Measurements from ENCODE around the gene MYO1A. TPM values are rescaled to one million over a fixed set of nuclear protein-coding genes. Genes with fewer than 3 reads are reported as not detected.

The MYO1A gene
- total RNA-seq, 2 experiments from 2014 or later, result 0.61 to 0.97 TPM

DNA sequence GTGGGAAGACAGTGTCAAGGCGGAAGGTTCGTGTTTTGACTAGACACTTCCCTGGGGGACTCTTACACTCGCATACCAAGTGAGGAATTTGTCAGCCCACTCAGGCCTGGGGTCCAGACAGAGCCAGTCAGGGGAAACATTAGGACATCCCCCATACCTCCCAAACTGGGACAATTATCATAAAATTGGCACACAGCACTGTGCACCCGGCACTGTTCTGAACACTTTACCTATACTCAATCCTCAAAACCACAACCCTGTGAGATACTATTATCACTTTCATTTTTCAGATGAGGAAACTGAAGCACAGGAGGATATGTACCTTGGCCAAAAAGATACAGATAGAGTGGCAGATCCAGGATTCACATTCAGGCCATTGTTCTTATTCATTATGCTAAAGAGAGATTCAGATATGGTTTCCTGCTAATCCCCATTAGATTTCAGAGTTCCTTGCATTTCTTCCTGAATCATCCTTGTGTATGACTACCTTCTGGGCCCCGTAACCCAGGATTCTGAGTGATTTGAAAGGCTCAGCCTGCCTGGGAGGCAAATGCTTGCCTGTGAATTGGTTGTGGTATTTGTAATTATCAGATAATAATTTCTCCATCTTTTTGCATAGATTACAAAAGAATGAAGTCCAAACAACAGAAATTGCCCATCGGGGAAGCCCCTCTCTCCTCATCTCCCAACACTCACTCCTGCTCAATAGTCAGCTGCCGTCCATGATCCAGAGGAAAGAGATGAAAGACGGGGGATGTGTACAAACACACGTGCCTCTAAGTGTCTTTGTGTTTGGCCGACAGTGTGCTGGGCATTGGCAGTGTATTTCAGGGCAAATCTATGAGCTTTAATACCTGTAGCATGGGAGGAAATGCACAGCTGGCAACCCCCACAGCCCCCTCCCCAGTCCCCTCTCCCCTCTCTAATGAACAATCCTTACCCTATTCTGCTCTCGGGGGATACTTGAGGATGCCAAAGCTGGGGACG, 38.2 kb downstream of the MYO1A start:
- DNase-seq, result peak; percentile 49
- intact Hi-C loops (cut with micrococcal nuclease), result no loop called here
- no peaks in the 10 kb centered on the region for H3K9me3 Mint-ChIP-seq
- H3K4me1 Mint-ChIP-seq (ENCODE audit: low read depth), result peaks cover 46% of the 10 kb centered on the region
- CTCF ChIA-PET, result interaction anchor here (0.8 to 13.7 kb wide), 13 partner anchors 10 to 161 kb away, joined by 3 to 206 read pairs (median 4); partner anchors contain the start of gene STAT6
- H3K27ac Mint-ChIP-seq, result peak overlapping the region; percentile 53
- peak overlapping the region; percentile 18 for H3K4me3 Mint-ChIP-seq
- POLR2A ChIA-PET, result interaction anchor here (1.7 kb wide), 1 partner anchor 100 kb away, joined by 5 read pairs; no protein-coding TSS in a partner anchor
- H3K27me3 Mint-ChIP-seq, result peaks cover 4% of the 10 kb centered on the region
- no peaks in the 10 kb centered on the region for H3K36me3 Mint-ChIP-seq

DNA sequence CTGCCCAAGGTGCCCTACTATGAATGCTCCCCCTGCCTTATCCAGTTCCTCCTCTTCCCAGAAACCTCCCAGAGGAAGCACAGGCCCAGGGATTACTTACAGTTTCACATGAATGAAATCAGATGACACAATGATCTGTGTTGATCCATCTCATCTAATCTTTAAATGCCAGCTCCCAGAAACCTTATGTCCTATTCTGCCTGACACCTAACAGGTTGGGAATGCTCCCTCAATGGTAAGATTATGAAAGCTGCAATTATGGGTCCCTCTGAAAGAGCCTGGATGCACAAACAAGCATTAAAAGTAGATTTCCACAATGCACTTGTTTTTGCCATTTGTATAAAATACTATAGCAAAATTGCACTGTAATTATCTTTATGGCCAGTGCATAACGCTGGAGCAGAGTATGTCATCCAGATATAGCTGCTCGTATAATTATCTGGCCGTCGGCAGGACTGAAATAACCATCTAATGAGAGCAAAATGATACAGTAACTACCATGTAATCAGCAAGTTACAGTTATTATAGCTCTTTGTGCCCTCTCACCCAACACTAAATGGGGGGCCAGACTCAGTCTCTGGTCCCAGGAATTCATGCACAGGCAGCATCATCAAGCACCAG, 39.2 kb downstream of the MYO1A start:
- Mint-ChIP-seq H3K9me3 (no peaks in the 10 kb centered on the region), H3K27ac (no peak overlapping the region), H3K27me3 (peaks cover 4% of the 10 kb centered on the region), H3K4me3 (no peak overlapping the region), H3K4me1 (ENCODE audit: low read depth) (peaks cover 49% of the 10 kb centered on the region), H3K36me3 (no peaks in the 10 kb centered on the region)
- ChIA-PET POLR2A (interaction anchor here (0.5 to 1.7 kb wide), 3 partner anchors 52 to 101 kb away, joined by 3 to 5 read pairs (median 5); partner anchors contain the start of gene STAT6), CTCF (interaction anchor here (0.8 to 13.7 kb wide), 14 partner anchors 10 to 162 kb away, joined by 3 to 206 read pairs (median 4); partner anchors contain the start of gene STAT6)
- no peak for DNase-seq
- intact Hi-C loops (cut with micrococcal nuclease), result no loop called here

GRCh38 chr12:57009949-57010626, 39.8 kb downstream of the MYO1A start:
- CTCF ChIA-PET, result interaction anchor here (0.9 to 13.7 kb wide), 8 partner anchors 9 to 102 kb away, joined by 3 to 206 read pairs (median 5); partner anchors contain the start of gene STAT6
- POLR2A ChIA-PET, result interaction anchor here (0.7 to 1.7 kb wide), 2 partner anchors 101 to 102 kb away, joined by 5 read pairs; partner anchors contain the start of gene STAT6
- no peak for DNase-seq
- H3K9me3 Mint-ChIP-seq, result no peaks in the 10 kb centered on the region
- peaks cover 4% of the 10 kb centered on the region for H3K27me3 Mint-ChIP-seq
- intact Hi-C loops (cut with micrococcal nuclease), result loop anchor here (2.0 kb wide), 2 partner anchors 157 to 173 kb away; no protein-coding TSS in a partner anchor
- peaks cover 56% of the 10 kb centered on the region for H3K4me1 Mint-ChIP-seq (ENCODE audit: low read depth)
- H3K4me3 Mint-ChIP-seq, result no peak overlapping the region
- H3K36me3 Mint-ChIP-seq, result no peaks in the 10 kb centered on the region
- H3K27ac Mint-ChIP-seq, result no peak overlapping the region

DNA sequence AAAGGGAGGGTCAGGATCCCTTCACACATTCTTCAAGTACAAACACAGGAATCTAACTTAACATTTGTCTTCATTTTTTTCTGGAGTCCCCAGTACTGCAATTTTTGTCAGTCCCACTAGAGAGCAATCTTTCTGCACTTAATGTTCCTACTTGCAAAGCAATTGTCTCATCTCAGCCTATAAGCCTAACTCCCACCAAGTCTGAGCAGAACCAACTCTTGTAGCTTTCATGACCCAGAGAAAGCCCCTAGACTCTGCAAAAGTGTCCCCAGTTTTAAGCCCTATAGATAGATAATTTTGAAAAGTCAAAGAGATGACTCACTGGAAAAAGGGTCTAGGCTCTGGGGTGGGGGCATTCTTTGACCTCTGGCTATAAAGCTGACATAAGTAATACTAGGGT, 41.8 kb downstream of the MYO1A start:
- no peak for DNase-seq
- Mint-ChIP-seq H3K27me3 (no peaks in the 10 kb centered on the region), H3K4me3 (no peak overlapping the region), H3K27ac (peak overlapping the region; percentile 65), H3K36me3 (peaks cover 11% of the 10 kb centered on the region), H3K4me1 (ENCODE audit: low read depth) (peaks cover 66% of the 10 kb centered on the region), H3K9me3 (no peaks in the 10 kb centered on the region)
- intact Hi-C loops (cut with micrococcal nuclease), result loop anchor here (1.0 to 2.0 kb wide), 6 partner anchors 39 to 175 kb away; no protein-coding TSS in a partner anchor
- POLR2A ChIA-PET, result interaction anchor here (3.4 kb wide), 1 partner anchor 104 kb away, joined by 11 read pairs; no protein-coding TSS in a partner anchor
- CTCF ChIA-PET, result interaction anchor here (0.8 to 13.7 kb wide), 18 partner anchors 9 to 175 kb away, joined by 3 to 206 read pairs (median 6); partner anchors contain the start of genes NEMP1 and STAT6

DNA sequence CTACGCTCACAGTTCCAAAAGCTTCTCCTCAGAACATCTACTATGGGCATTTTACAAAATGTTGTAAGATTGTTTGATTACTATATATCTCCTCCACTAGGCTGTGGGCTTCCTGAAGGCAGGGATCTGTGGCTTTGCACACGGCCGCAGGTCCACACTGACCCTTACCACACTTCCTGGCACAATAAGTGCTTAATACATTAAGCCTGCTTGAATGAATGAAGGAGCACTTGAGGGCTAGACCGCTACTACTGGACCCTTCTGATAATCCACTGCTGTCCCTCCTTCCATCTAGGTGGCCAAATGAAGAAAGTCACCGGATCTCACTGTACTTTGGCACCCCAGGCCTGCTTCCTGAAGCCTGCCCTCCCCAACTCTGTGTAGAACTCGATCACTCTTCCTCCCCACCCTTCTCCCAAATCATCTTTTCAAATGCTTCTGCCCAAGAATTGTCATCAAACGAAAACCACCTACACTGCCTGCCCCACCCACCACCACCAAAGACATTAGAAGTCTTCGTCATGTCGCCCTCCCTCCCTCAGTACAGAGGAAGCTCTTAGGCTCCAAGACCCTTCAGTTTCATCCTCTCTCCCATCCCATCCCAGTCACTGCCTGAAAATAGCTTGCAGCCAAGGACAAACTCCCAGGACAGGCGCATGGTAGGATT, 43.0 kb downstream of the MYO1A start:
- Mint-ChIP-seq H3K36me3 (peaks cover 19% of the 10 kb centered on the region), H3K27ac (peak overlapping the region; percentile 65), H3K4me3 (peak overlapping the region; percentile 75), H3K9me3 (no peaks in the 10 kb centered on the region), H3K4me1 (ENCODE audit: low read depth) (peaks cover 63% of the 10 kb centered on the region), H3K27me3 (no peaks in the 10 kb centered on the region)
- intact Hi-C loops (cut with micrococcal nuclease), result loop anchor here (1.0 kb wide), 1 partner anchor 8 kb away; no protein-coding TSS in a partner anchor
- ChIA-PET CTCF (interaction anchor here (0.6 to 13.7 kb wide), 18 partner anchors 8 to 253 kb away, joined by 3 to 206 read pairs (median 6); partner anchors contain the start of genes LRP1, MYO1A, NEMP1 and STAT6), POLR2A (interaction anchor here (3.4 kb wide), 1 partner anchor 105 kb away, joined by 11 read pairs; no protein-coding TSS in a partner anchor)
- peak; percentile 33 for DNase-seq

DNA sequence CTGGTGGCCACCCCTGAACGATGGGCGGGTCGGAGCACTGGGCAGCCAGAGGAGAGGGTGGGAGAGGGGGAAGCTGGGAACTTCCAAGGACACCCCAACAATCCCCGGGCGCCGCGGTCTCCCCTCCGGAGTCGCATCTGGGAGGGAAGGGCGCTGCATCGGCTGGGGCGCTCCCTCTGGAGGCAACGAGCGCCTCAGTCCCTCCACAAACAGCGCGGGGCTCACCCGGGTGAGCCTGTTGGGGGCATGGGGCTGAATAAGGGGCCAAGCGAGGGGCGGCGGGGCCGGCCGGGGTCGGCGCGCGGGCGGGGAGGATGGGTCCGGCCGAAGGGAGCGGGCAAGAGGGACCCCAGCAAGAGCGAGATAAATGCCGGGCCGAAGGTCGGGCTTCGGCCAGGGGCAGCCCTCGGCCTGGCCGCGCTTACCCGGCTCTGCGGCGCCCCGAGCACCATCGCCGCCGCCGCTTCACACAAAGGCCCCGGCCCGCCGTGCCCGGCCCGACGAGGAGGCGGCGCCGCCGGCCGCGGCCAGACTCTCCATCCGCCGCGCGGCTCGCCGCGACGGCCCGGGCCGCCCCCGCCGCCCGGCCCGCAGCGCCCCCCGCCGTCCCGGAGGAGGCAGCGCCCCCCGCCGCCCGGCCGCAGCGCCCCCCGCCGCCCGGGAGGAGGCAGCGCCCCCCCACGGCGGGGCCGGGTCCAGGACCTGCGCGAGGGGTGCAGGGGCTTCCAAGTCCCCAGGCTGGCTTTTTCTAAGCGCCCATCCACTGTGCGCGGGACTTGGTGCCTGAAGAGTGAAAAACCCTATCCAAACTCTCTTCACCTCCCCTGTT, 43.7 kb downstream of the MYO1A start, which contains the start of gene ZBTB39:
Gene ZBTB39 (minus strand): TSS at position 567 of the 829 bp plus-strand sequence. CDS start 1,629 bp downstream, outside the sequence.
- H3K27me3 Mint-ChIP-seq, result no peaks in the 10 kb centered on the region
- intact Hi-C loops (cut with micrococcal nuclease), result no loop called here
- ChIA-PET CTCF (interaction anchor here (0.6 to 13.7 kb wide), 15 partner anchors 13 to 253 kb away, joined by 3 to 206 read pairs (median 5); partner anchors contain the start of genes LRP1, MYO1A and STAT6), POLR2A (interaction anchor here (0.8 to 3.4 kb wide), 2 partner anchors 103 to 106 kb away, joined by 3 to 11 read pairs; no protein-coding TSS in a partner anchor)
- peaks cover 63% of the 10 kb centered on the region for H3K4me1 Mint-ChIP-seq (ENCODE audit: low read depth)
- DNase-seq, result peak; percentile 68
- H3K4me3 Mint-ChIP-seq, result peak within 1 kb of the TSS; percentile 91
- peaks cover 25% of the 10 kb centered on the region for H3K36me3 Mint-ChIP-seq
- peak within 1 kb of the TSS; percentile 71 for H3K27ac Mint-ChIP-seq
- no peaks in the 10 kb centered on the region for H3K9me3 Mint-ChIP-seq

GRCh38 chr12:57004651-57005050, 45.3 kb downstream of the MYO1A start:
- ChIA-PET CTCF (interaction anchor here (0.8 to 13.7 kb wide), 15 partner anchors 17 to 318 kb away, joined by 3 to 206 read pairs (median 4); partner anchors contain the start of gene STAT6), POLR2A (interaction anchor here (1.5 kb wide), 1 partner anchor 107 kb away, joined by 9 read pairs; the partner anchor contains the start of gene STAT6)
- intact Hi-C loops (cut with micrococcal nuclease), result no loop called here
- no peak for DNase-seq
- Mint-ChIP-seq H3K4me3 (no peak overlapping the region), H3K9me3 (no peaks in the 10 kb centered on the region), H3K27me3 (no peaks in the 10 kb centered on the region), H3K36me3 (peaks cover 37% of the 10 kb centered on the region), H3K4me1 (ENCODE audit: low read depth) (peaks cover 72% of the 10 kb centered on the region), H3K27ac (no peak overlapping the region)

DNA sequence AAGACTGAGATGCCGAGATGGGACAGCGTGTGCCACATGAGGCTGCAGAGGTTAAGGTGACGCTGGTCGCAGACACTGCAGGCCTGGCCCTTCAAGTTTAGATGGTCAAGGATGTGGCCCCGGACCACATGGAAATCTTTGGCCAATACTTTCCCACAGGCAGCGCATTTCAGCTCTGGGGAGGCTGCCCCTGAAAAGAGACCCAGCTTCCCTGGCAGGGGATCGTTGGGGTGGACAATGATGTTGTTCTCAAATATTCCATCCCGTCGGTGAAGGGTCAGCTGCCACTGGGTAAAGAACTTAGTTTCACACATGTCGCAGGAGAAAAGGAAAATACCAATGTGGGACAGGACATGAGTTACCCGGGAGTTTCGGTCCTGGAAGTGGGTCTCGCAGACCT, 46.5 kb downstream of the MYO1A start:
- intact Hi-C loops (cut with micrococcal nuclease), result no loop called here
- Mint-ChIP-seq H3K27me3 (no peaks in the 10 kb centered on the region), H3K4me3 (no peak overlapping the region), H3K9me3 (no peaks in the 10 kb centered on the region), H3K27ac (no peak overlapping the region), H3K36me3 (peaks cover 42% of the 10 kb centered on the region), H3K4me1 (ENCODE audit: low read depth) (peaks cover 79% of the 10 kb centered on the region)
- POLR2A ChIA-PET, result no interaction called here
- no peak for DNase-seq
- CTCF ChIA-PET, result interaction anchor here (0.8 to 13.7 kb wide), 11 partner anchors 14 to 249 kb away, joined by 3 to 206 read pairs (median 18); partner anchors contain the start of genes STAT6 and TAC3

DNA sequence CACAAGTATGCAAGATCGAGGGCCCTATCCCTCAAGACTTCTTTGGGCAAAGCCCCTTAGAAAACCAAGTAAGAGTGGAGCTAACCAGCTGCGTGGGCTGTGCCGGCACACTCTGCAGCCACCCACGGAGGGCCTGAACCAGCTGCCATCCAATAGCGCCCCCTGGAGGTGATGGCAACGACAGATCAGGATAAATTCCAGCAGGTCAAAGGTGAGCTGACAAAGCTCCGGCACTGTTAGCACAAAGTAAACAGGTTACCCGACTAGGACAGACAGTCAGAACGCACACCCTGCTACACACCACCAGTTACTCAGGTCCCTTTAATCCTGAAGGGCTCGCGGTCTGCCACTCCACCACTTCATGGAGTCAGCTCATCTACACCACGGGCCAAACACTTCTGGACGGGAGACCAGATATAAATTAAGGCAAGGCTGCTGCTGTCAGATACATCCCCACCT, 48.5 kb downstream of the MYO1A start:
- intact Hi-C loops (cut with micrococcal nuclease), result loop anchor here (1.0 kb wide), 1 partner anchor 161 kb away; no protein-coding TSS in a partner anchor
- Mint-ChIP-seq H3K4me3 (no peak overlapping the region), H3K27ac (peak overlapping the region; percentile 35), H3K9me3 (no peaks in the 10 kb centered on the region), H3K4me1 (ENCODE audit: low read depth) (peaks cover 70% of the 10 kb centered on the region), H3K27me3 (no peaks in the 10 kb centered on the region), H3K36me3 (peaks cover 48% of the 10 kb centered on the region)
- CTCF ChIA-PET, result interaction anchor here (0.5 to 13.7 kb wide), 48 partner anchors 8 to 518 kb away, joined by 3 to 206 read pairs (median 4); partner anchors contain the start of genes HSD17B6, NEMP1, PTGES3 and SHMT2
- POLR2A ChIA-PET, result interaction anchor here (0.6 to 1.5 kb wide), 3 partner anchors 110 to 372 kb away, joined by 3 to 11 read pairs (median 3); partner anchors contain the start of gene STAT6
- peak; percentile 84 for DNase-seq
